Activated T-helper 1 cell treated with anti-CD3 and anti-CD28 coated beads, Interleukin-2, amount 50 U/mL, for 16 hours (primary cell): ENCODE measurements around the gene ESYT3.
"Not testable (repeated sequence)": the region's sequence is repeated elsewhere in the genome, so short reads cannot be mapped to it uniquely, and the experiment has no call there.

Experiments
- DNase-seq, 2 donors: peaks; one replicate each; pipeline ENCODE4 v3.0.0-alpha.2; 2020; ENCODE audit warnings: low read depth in 1 of 2, low spot score in 1 of 2

Gene ESYT3

GRCh38 chr3:138491971-138492370 is 57.6 kb downstream of the ESYT3 start:
- DNase-seq: no peak

- no peak for DNase-seq
Measured at GRCh38 chr3:138492980-138493675, 58.7 kb downstream of the ESYT3 start.

GRCh38 chr3:138493804-138494606 is 59.6 kb downstream of the ESYT3 start:
- DNase-seq: no peak

GRCh38 chr3:138494607-138494929 is 60.2 kb downstream of the ESYT3 start:
- no peak for DNase-seq

GRCh38 chr3:138495638-138496037 is 61.2 kb downstream of the ESYT3 start:
- DNase-seq: not testable (repeated sequence)

- DNase-seq: no peak
Measured at GRCh38 chr3:138496436-138496835, 62.0 kb downstream of the ESYT3 start.

GRCh38 chr3:138497021-138497420 is 62.6 kb downstream of the ESYT3 start:
- DNase-seq: no peak

GRCh38 chr3:138497851-138498250 is 63.4 kb downstream of the ESYT3 start:
- DNase-seq: no peak

GRCh38 chr3:138498991-138499390 is 64.6 kb downstream of the ESYT3 start:
- DNase-seq: no peak

GRCh38 chr3:138507524-138507923 is 73.1 kb downstream of the ESYT3 start:
- DNase-seq: no peak

GRCh38 chr3:138509586-138509985 is 75.2 kb downstream of the ESYT3 start:
- DNase-seq: no peak

- no peak for DNase-seq
Measured at GRCh38 chr3:138511945-138512344, 77.5 kb downstream of the ESYT3 start.

- no peak for DNase-seq
Measured at GRCh38 chr3:138513090-138513843, 78.9 kb downstream of the ESYT3 start.

- DNase-seq: not testable (repeated sequence)
Measured at GRCh38 chr3:138521445-138521844, 87.0 kb downstream of the ESYT3 start.
